M059J (cell line): ENCODE measurements around the gene PDE4B. TPM values are rescaled to one million over a fixed set of nuclear protein-coding genes. Genes with fewer than 3 reads are reported as not detected.

Source experiments
- DNase-seq: peaks from one replicate; pipeline ENCODE4 v3.0.0-alpha.2; 2012; ENCODE audit warnings: low read depth
- total RNA-seq: library from RNA; depleted of rRNA; stranded (reverse); fragments of >200 nt; shearing (Covaris generic); gene quantifications from 2 replicates; pipeline ENCODE4 v1.2.3, GENCODE V29; 2014

PDE4B gene
- total RNA-seq, 1 experiment from 2014 or later = 5.8 TPM

- no peak for DNase-seq
Measured at GRCh38 chr1:65882076-65882475, 89.4 kb downstream of the PDE4B start.

DNA sequence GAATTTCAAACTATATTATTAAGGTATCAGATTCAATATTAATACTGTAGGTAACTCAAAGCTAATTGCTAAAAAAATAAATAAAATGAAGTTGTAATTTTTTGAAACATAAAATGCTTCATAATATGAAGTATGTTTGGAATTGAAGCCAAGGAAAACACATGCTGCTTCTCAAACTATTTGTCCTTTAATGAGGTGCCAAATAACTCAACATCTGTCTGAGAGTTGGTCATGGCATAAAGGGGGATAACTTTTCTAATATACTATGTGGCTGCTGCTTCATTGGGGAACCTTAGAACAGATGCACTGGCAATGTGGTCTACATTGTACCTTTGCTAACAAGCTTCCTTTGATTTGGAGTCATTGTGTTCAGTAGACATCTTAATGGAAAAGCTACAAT is 96.7 kb downstream of the PDE4B start:
- DNase-seq = no peak

GRCh38 chr1:65890201-65890843 is 97.6 kb downstream of the PDE4B start:
- no peak for DNase-seq

DNA sequence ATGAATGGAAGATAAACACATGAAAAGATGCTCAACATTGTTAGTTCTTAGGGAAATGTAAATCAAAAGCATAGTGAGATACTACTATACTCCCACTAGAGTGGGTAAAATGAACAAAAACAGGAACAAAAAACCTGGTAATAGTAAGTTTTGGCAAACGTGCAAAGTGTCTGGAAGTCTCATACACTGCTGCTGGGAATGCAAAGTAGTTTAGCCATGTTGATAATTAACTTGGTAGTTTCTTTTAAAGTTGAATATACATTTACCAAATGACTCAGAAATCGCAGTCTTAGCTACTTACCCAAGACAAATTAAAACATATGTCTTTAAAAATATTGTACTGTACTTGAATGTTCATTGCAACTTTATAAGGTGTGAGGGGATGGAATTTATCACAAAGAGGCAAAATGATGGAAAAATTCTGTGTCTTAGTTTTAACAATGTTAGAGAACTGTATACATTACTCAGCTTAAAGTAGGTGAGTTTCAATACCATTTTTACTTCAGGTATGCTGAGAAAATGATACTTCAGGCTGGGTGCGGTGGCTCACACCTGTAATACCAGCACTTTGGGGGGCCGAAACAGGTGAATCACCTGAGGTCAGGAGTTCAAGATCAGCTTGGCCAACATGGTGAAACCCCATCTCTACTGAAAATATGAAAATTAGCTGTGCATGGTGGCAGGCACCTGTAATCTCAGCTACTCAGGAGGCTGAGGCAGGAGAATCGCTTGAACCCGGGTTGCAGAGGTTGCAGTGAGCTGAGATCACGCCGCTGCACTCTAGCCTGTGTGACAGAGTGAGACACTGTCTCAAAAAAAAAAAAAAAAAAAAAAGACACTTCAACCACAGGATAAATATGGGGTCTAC is 102.3 kb downstream of the PDE4B start:
- DNase-seq = no peak

- peak; percentile 24 for DNase-seq
Measured at GRCh38 chr1:65896721-65897120, 104.0 kb downstream of the PDE4B start.

DNA sequence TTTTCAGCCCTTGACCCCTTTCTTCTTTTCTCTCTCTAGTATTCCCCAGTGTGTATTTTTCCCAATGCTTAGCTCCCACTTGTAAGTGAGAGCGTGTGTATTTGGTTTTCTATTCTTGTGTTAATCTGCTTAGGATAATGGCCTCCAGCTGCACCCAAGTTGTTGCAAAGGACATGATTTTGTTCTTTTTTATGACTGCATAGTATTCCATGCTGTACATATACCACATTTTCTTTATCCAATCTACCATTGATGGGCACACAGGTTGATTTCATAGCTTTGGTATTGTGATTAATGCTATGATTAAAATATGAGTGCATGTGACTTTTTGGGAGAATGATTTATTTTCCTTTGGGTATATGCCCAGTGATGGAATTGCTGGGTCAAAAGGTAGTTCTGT is 104.8 kb downstream of the PDE4B start:
- DNase-seq = no peak

DNA sequence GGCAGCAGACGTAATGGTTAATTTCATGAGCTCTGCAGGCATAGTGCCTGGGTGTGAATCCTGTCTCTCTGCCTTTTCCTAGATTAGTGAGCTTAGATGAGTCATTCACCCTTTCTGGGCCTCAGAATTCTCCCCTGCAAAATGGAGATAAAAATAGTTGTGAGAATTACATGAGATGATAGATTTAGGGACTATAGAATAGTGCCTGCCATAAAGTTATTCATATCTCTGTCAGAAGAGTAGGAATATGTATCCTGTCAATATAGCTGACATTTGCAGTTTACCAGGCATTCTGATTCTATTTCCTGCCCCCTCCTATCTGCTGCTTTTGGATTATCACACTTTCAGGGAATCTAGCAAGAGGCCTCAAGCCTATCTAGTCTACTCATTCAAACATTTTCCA is 112.0 kb downstream of the PDE4B start:
- DNase-seq = no peak

DNA sequence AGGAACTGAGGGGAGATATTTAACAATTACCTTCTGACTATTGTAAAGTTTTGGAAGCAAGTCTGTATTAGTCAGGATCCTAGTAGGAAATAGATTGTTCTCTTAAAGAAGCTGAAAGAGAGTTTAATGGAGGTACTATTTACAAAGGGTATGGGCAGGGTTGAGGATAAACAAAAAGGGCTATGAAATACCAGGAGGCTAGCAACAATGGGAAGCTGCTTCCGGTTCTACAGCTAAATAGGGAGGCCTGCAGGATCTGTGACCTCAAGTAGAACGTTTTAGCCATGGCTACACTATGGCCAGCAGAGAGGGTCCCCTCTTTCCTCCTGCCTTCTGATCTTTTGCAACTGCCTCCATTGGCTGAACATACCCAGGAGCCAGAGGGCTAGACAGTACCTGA is 117.7 kb downstream of the PDE4B start:
- no peak for DNase-seq

DNA sequence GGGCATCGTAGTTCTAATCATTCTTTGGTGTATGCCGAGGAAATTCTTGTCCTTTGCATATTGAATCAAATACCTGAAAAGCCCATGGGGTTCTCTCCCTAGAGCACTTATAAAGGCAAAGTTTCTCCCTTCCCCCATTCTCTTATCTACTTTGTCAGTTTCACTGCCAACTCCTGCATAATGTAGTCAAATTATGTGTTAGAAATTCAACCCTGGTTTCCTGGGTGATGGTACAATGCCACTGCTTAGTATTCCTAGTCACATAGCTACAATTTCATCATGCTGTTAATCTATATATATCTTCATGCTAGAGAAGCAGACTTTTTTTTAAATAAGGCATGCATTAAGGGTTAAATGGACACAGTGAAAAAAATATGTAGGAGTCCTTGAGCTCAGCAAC is 119.0 kb downstream of the PDE4B start:
- no peak for DNase-seq

GRCh38 chr1:65918564-65918963 is 125.9 kb downstream of the PDE4B start:
- DNase-seq = no peak

DNA sequence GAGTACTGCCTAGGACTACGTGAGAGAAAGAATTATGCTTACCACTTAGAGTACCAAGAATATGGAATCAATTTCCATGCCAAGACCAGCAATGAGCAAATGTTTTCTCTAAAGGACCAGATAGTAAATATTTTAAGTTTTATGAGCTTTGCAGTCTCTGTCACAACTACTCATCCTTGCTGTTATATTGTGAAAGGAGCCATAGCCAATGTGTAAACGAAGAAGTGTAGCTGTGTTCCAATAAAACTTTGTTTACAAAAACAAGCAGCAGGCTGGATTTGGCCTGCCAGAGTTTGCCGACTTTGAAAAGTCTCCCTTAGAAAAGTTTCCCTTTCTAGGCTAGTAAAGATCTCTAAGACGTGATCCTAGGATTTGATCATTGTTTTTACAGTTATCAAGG is 128.8 kb downstream of the PDE4B start:
- DNase-seq = no peak

DNA sequence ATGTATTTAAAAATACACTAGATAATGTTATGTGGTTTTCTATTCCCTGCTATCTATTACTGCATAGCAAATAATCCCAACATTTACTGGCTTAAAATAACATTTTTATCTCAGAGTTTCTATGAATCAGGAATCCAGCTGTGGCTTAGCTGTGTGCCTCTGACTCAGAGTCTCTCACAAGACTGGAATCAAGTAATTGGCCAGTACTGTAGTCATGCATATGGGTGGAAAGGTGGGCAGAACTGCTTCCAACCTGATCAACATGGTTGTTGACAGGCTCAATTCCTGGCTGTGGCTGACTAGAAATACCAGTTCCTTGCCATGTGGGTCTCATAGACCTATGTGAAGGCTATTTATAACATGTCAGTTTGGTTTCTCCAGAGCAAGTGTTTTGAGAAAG is 131.8 kb downstream of the PDE4B start:
- DNase-seq = peak; percentile 51

DNA sequence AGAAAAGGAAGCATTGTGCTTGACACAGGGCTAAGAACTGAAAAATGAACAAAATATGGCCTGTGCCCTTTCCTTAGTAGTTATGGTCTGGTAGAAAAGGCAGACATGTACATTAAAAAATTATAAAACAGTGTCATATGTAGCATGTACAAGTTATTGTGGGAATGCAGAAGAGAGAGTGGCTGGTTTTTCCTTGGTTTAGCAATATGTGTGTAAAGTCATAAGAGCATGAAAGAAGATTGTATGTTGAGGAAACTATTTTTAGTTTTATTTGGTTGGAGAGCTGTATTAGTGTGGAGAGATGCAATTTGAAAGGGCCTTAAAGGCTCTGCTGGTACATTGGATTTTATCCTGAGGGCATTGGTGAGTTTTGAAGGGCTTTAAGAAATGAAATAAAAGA is 145.8 kb downstream of the PDE4B start:
- DNase-seq = no peak

GRCh38 chr1:65939191-65939590 is 146.5 kb downstream of the PDE4B start:
- DNase-seq = no peak

- no peak for DNase-seq
Measured at GRCh38 chr1:65939636-65940035, 146.9 kb downstream of the PDE4B start.

DNA sequence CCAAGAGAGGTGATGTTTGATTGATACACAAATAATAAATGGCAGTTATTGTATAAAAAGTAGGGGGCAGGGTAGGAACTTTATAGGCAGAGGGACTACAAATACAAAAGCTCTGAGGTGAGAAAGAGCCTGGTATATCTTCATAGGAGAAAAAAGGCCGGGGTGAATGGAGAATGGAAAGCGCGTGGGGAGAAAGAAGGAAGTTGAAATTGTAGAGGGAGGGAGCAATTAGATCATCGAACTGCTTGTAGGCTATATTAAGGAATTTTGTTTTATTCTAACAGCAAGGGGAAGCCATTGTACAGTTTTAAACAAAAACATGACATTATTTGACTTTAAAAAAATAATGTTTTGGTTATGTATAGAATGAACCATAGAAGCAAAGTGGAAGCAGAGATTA is 147.4 kb downstream of the PDE4B start:
- no peak for DNase-seq

DNA sequence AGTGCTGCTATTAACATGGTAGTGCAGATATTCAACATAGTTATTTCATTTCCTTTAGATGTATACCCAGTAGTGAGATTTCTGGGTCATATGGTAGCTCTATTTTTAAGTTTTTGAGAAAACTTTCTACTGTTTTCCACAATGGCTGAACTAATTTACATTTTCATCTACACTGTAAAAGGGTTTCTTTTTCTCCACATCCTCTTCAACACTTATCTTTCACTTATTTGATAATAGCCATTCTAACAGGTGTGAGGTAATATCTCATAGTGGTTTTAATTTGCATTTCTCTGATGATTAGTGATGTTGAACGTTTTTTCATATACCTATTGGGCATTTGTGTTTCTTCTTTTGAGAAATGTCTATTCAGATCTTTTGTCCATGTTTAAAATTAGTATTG is 149.8 kb downstream of the PDE4B start:
- no peak for DNase-seq

DNA sequence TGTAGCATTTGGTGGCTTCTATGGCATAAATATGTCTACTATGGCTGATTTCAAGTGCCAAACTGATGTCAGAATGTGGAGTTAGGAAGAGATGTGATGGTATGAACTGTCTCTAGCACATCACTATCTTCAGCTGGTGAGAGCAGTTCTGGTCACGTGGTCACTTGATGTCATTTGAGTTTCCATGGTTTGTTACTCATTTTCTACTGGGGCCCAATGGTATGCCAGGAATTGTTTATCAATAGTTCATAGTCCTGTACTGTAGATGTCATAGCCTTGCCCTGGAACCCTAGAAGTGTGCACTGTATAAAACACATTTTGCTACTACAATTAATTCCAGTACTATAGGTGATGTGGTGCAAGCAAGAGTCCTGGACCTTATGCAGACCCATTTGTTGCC is 153.7 kb downstream of the PDE4B start:
- no peak for DNase-seq

DNA sequence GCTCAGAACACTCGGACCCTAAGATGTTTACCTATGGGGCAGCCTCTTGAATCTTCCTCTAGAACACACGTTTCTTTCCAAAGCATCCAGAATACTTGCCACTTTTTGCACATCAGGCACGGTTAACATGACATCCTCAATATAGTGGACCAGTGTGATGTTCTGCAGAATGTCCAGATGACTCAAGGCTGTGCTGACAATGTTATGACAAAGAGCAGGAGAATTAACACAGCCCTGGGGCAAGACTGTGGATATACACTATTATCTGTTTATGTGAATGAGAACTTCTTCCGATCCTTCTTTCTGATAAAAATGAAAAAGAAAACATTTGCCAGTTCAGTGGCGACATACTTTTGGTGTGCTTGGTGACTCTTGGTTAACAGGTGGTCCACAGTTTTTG is 154.3 kb downstream of the PDE4B start:
- DNase-seq = peak; percentile 68

- DNase-seq = peak; percentile 72
Measured at GRCh38 chr1:65948609-65949229, 156.0 kb downstream of the PDE4B start.

DNA sequence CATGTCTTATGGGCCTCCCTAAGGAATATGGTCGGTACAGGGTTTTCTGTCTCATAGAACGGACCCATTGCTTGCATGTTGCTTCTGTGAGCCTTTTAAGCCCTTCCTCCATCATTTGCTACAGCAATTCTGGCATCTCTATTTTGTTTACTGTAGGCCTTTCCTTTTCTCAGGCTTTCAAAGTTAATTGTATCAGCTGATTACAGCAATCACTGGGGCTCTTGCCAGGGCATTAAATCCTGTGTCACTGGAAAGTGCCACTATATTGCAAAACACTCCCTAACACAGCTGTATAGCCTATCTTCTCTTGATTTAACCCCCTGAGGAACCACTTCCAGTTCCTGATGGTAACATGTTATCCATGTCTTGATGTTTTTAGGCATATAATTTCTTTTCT is 156.5 kb downstream of the PDE4B start:
- peak; percentile 10 for DNase-seq

- DNase-seq = no peak
Measured at GRCh38 chr1:65949933-65950332, 157.2 kb downstream of the PDE4B start.

GRCh38 chr1:65952696-65953095 is 160.0 kb downstream of the PDE4B start:
- DNase-seq = peak; percentile 56
